Thyroid gland (tissue), 4 donors: Measurements from ENCODE around the gene LRMDA.

Experiments used
- POLR2A ChIP-seq, 2 donors: fragments of 450-650 bp; IDR thresholded peaks; one replicate each; pipeline ENCODE4 v1.6.1; 2017; ENCODE audit warnings: antibody characterized with exemption in 2 of 2, mild to moderate bottlenecking in 2 of 2, moderate library complexity in 1 of 2
- TF ChIP-seq, protein P1 (sequence below), 6 experiments: fragments of 200-600 bp in 3 of 6; fragments of 450-650 bp in 3 of 6; sonication (generic) in 3 of 6; IDR thresholded peaks; one replicate each; pipeline ENCODE4 v1.5.1; 2016 to 2019; ENCODE audit warnings: antibody characterized with exemption in 6 of 6, mild to moderate bottlenecking in 2 of 6, inconsistent platforms in 1 of 6, moderate library complexity in 1 of 6

DNA sequence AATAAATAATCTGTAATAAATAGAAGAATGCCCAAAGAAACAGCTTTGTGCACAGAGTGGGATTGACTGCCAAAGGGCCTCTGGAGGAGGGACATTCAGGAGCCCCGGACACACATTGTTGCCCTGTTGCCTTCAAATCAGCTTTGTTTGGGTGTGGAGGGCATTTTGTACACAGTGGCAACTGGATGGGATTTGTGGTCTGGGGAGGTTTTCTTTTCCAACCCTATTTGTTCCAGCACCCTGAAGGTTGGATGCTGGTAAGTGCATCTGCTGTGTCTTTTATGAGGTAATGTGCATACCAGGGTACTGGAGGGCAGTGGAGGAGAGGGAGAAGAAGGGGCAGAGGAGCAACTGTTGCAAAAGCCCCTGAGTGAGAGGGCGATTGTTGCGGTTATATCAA lies 6.3 kb downstream of the LRMDA start:
- no peak for TF ChIP-seq POLR2A (IDR thresholded peaks at IDR 0.05)
- TF ChIP-seq, protein P1, sequence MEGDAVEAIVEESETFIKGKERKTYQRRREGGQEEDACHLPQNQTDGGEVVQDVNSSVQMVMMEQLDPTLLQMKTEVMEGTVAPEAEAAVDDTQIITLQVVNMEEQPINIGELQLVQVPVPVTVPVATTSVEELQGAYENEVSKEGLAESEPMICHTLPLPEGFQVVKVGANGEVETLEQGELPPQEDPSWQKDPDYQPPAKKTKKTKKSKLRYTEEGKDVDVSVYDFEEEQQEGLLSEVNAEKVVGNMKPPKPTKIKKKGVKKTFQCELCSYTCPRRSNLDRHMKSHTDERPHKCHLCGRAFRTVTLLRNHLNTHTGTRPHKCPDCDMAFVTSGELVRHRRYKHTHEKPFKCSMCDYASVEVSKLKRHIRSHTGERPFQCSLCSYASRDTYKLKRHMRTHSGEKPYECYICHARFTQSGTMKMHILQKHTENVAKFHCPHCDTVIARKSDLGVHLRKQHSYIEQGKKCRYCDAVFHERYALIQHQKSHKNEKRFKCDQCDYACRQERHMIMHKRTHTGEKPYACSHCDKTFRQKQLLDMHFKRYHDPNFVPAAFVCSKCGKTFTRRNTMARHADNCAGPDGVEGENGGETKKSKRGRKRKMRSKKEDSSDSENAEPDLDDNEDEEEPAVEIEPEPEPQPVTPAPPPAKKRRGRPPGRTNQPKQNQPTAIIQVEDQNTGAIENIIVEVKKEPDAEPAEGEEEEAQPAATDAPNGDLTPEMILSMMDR (IDR thresholded peaks at IDR 0.05), result no peak
